Measurements from ENCODE around the gene SEZ6. TPM values are rescaled to one million over a fixed set of nuclear protein-coding genes. Genes with fewer than 3 reads are reported as not detected.

Gene SEZ6
- total and polyA plus RNA-seq, 2 donors (not counting 1 experiment from before 2014, with no cell fraction given), result not detected

GRCh38 chr17:28985950-28986713 is 19.7 kb downstream of the SEZ6 start:
- ChIA-PET CTCF (interaction anchor here (1.5 kb wide), 1 partner anchor 131 kb away, joined by 4 read pairs; no protein-coding TSS in a partner anchor), POLR2A (no interaction called here)
- DNase-seq (no peak), ATAC-seq (ENCODE audit: low read depth) (no peak)
- Mint-ChIP-seq H3K27ac (no peak overlapping the region), H3K4me1 (peaks cover 18% of the 10 kb centered on the region), H3K27me3 (peaks cover 3% of the 10 kb centered on the region), H3K9me3 (ENCODE audit: insufficient read depth) (no peaks in the 10 kb centered on the region), H3K4me3 (no peak overlapping the region)
- Histone ChIP-seq H2AFZ (ENCODE audit: insufficient read depth, low read depth, low read length, poor library complexity, severe bottlenecking) (no peak overlapping the region), H3K4me3 (ENCODE audit: control extremely low read depth in 1 of 5, extremely low read depth in 1 of 5, insufficient read depth in 1 of 5, low read depth in 2 of 5, low read length in 4 of 5) (no peak overlapping the region), H4K20me1 (ENCODE audit: control insufficient read depth, insufficient read depth, low read length, poor library complexity, severe bottlenecking) (no peaks in the 10 kb centered on the region), H3K9ac (ENCODE audit: low read length) (no peak overlapping the region), H3K9me3 (ENCODE audit: control extremely low read depth in 1 of 3, control insufficient read depth in 2 of 3, insufficient read depth in 1 of 3, low read length in 2 of 3) (peaks cover 0 to 12% (median 0%) of the 10 kb centered on the region in 3 donors), H3K79me2 (ENCODE audit: control insufficient read depth, insufficient read depth, low read length) (no peaks in the 10 kb centered on the region), H3K36me3 (replicated peaks in 1 of 2; ENCODE audit: control extremely low read depth in 1 of 2, control insufficient read depth in 1 of 2, extremely low read depth in 1 of 2, insufficient read depth in 2 of 2, low read length in 1 of 2) (no peaks in the 10 kb centered on the region), H3K4me1 (ENCODE audit: control insufficient read depth in 2 of 2, insufficient read depth in 2 of 2, low read length in 2 of 2) (peaks cover 16 to 21% of the 10 kb centered on the region in 2 donors), H3K27me3 (replicated peaks in 1 of 4; ENCODE audit: control extremely low read depth in 1 of 4, control insufficient read depth in 3 of 4, insufficient read depth in 4 of 4, low read length in 3 of 4) (peaks cover 0 to 4% (median 0%) of the 10 kb centered on the region in 4 experiments), H3K27ac (ENCODE audit: low read length in 2 of 2) (no peak overlapping the region), H3K4me2 (replicated peaks; ENCODE audit: low read depth, low read length, poor library complexity, severe bottlenecking) (no peak overlapping the region)
- no peak for TF ChIP-seq CTCF (IDR thresholded peaks at IDR 0.05)
- TF ChIP-seq EZH2 (IDR thresholded peaks at IDR 0.05; ENCODE audit: borderline replicate concordance, insufficient read depth, low read depth, low read length, poor library complexity, severe bottlenecking), result no peak
- intact Hi-C loops (cut with micrococcal nuclease), result no loop called here
- 49% methylated on average over 33 of the region's 36 CpGs for WGBS (ENCODE audit: insufficient coverage)
